Measurements from ENCODE around the gene THTPA.

THTPA gene

DNA sequence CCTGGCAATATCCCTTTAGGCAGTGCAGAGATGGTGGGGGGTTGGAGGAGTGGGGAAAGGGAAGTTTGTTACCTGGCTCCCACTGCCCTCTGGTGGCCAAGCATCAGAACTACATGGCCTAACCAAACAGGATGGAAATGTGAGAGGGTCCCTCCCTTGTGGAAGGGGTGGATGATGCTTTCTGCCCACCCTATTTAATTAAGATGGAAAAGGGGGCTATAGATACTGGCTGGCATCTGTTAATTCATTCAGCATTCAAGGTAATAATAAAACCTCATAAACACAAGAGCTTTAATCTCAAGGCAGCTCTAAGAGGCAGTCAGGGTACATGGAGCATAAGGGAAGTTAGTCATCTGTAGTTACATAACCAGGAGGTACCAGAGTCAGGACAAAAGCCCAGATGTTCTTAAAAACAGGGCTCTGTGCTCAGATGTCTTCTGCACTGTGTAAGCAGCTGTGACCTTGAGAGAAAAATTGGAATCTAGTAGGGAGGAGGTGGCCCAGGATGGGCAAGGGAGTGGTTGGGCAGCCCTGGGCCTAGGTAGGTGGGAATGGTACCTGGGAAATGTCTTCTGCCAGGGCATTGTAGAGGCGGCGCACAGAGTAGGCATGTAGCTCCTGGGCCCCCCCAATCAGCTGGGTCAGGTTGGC is 6.9 kb downstream of the THTPA start:
- H3K4me3 ChIP-seq (ENCODE audit: low read length), result no peak overlapping the region
- peaks cover 4% of the 10 kb centered on the region for H3K36me3 ChIP-seq (ENCODE audit: insufficient read depth, low read length)

GRCh38 chr14:23563473-23564180 is 7.6 kb downstream of the THTPA start:
- Histone ChIP-seq H3K27me3 (ENCODE audit: insufficient read depth, low read length) (peaks cover 26% of the 10 kb centered on the region), H2AFZ (ENCODE audit: low read depth, low read length) (no peak overlapping the region), H3K4me1 (ENCODE audit: insufficient read depth, low read length) (no peaks in the 10 kb centered on the region), H3K36me3 (ENCODE audit: insufficient read depth, low read length) (peaks cover 2% of the 10 kb centered on the region), H3K9me3 (ENCODE audit: low read length) (no peaks in the 10 kb centered on the region), H3K4me3 (ENCODE audit: low read length) (no peak overlapping the region)

More for the DNA sequence above, 6.9 kb downstream of the THTPA start:
- Histone ChIP-seq H2AFZ (ENCODE audit: low read depth, low read length) (no peak overlapping the region), H3K9me3 (ENCODE audit: low read length) (no peaks in the 10 kb centered on the region), H3K27me3 (ENCODE audit: insufficient read depth, low read length) (peaks cover 20% of the 10 kb centered on the region), H3K4me1 (ENCODE audit: insufficient read depth, low read length) (no peaks in the 10 kb centered on the region)

DNA sequence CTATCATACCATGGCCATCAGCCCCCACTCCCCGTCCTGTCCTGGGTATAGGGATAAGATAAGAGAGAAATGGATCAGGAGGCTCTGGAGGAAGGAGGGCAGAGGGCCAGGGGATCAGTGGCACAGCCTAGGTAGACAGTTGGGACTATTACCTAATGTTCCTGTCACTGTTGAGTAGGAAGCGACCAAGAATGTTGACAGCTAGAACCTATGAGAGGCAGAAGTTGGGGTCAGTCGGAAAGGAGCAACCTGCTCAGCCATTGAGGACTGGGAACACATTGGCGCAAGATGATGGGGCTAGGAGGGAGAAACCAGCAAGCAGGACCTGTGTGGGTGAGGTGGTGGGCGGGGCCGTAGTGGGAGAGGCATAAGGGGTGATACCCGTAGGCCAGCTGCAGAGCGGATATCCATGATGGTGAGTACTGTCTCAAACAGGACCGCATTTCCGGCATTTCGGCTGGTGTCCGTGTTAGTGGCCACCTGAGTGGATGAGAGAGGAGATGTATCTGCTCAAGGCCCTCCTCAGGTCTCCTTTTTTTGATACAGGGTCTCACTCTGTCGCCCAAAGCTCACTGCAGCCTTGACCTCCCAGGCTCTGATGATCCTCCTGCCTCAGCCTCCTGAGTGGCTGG is 8.2 kb downstream of the THTPA start:
- Histone ChIP-seq H2AFZ (ENCODE audit: low read depth, low read length) (no peak overlapping the region), H3K4me3 (ENCODE audit: low read length) (no peak overlapping the region), H3K9me3 (ENCODE audit: low read length) (no peaks in the 10 kb centered on the region), H3K36me3 (ENCODE audit: insufficient read depth, low read length) (no peaks in the 10 kb centered on the region), H3K27me3 (ENCODE audit: insufficient read depth, low read length) (peaks cover 31% of the 10 kb centered on the region), H3K4me1 (ENCODE audit: insufficient read depth, low read length) (no peaks in the 10 kb centered on the region)

GRCh38 chr14:23564876-23565275 is 8.8 kb downstream of the THTPA start:
- Histone ChIP-seq H2AFZ (ENCODE audit: low read depth, low read length) (no peak overlapping the region), H3K4me3 (ENCODE audit: low read length) (no peak overlapping the region), H3K27me3 (ENCODE audit: insufficient read depth, low read length) (peaks cover 36% of the 10 kb centered on the region), H3K36me3 (ENCODE audit: insufficient read depth, low read length) (no peaks in the 10 kb centered on the region), H3K4me1 (ENCODE audit: insufficient read depth, low read length) (no peaks in the 10 kb centered on the region), H3K9me3 (ENCODE audit: low read length) (no peaks in the 10 kb centered on the region)

GRCh38 chr14:23565626-23566025 is 9.6 kb downstream of the THTPA start:
- no peak overlapping the region for H2AFZ ChIP-seq (ENCODE audit: low read depth, low read length)
- peaks cover 37% of the 10 kb centered on the region for H3K27me3 ChIP-seq (ENCODE audit: insufficient read depth, low read length)
- no peaks in the 10 kb centered on the region for H3K9me3 ChIP-seq (ENCODE audit: low read length)
- H3K4me1 ChIP-seq (ENCODE audit: insufficient read depth, low read length), result no peaks in the 10 kb centered on the region
- no peaks in the 10 kb centered on the region for H3K36me3 ChIP-seq (ENCODE audit: insufficient read depth, low read length)
- H3K4me3 ChIP-seq (ENCODE audit: low read length), result no peak overlapping the region

DNA sequence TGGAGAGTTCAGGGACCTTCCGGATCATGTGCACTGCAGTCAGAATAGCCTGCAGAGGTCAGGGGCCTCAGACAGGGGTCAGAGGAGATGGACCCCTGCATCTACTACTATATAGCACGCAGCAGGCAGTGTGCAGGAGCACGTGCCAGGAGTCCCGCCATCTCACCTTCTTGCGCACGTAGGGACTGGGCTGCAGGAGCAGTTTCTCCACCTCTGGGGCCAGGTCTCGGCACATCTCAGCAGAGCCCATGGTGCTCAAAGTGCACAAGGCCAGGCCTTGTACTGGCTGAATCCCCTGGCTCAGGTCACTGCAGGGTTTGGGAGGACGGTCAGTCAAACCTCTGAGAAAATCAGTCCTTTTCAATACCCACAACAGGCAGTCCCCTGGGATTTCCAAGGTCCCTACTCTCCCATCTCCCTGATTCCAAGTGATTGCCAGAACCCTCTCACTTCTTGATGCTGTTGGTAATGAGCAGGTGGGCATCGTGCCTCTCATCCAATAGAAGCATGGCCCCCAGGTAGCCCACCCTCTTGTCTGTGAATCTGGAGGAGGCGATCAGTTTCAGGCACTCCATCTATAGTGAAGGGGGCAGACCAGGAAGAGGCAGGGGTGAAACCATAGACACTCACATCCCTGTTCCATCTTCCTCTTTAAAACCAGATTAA is 10.2 kb downstream of the THTPA start:
- no peaks in the 10 kb centered on the region for H3K4me1 ChIP-seq (ENCODE audit: insufficient read depth, low read length)
- H2AFZ ChIP-seq (ENCODE audit: low read depth, low read length), result no peak overlapping the region
- no peaks in the 10 kb centered on the region for H3K36me3 ChIP-seq (ENCODE audit: insufficient read depth, low read length)
- H3K4me3 ChIP-seq (ENCODE audit: low read length), result no peak overlapping the region
- H3K27me3 ChIP-seq (ENCODE audit: insufficient read depth, low read length), result peaks cover 37% of the 10 kb centered on the region
- no peaks in the 10 kb centered on the region for H3K9me3 ChIP-seq (ENCODE audit: low read length)

GRCh38 chr14:23566778-23567185 is 10.7 kb downstream of the THTPA start:
- no peak overlapping the region for H2AFZ ChIP-seq (ENCODE audit: low read depth, low read length)
- H3K4me1 ChIP-seq (ENCODE audit: insufficient read depth, low read length), result no peaks in the 10 kb centered on the region
- H3K36me3 ChIP-seq (ENCODE audit: insufficient read depth, low read length), result no peaks in the 10 kb centered on the region
- H3K9me3 ChIP-seq (ENCODE audit: low read length), result no peaks in the 10 kb centered on the region
- peak overlapping the region; percentile 40 for H3K4me3 ChIP-seq (ENCODE audit: low read length)
- peaks cover 42% of the 10 kb centered on the region for H3K27me3 ChIP-seq (ENCODE audit: insufficient read depth, low read length)

DNA sequence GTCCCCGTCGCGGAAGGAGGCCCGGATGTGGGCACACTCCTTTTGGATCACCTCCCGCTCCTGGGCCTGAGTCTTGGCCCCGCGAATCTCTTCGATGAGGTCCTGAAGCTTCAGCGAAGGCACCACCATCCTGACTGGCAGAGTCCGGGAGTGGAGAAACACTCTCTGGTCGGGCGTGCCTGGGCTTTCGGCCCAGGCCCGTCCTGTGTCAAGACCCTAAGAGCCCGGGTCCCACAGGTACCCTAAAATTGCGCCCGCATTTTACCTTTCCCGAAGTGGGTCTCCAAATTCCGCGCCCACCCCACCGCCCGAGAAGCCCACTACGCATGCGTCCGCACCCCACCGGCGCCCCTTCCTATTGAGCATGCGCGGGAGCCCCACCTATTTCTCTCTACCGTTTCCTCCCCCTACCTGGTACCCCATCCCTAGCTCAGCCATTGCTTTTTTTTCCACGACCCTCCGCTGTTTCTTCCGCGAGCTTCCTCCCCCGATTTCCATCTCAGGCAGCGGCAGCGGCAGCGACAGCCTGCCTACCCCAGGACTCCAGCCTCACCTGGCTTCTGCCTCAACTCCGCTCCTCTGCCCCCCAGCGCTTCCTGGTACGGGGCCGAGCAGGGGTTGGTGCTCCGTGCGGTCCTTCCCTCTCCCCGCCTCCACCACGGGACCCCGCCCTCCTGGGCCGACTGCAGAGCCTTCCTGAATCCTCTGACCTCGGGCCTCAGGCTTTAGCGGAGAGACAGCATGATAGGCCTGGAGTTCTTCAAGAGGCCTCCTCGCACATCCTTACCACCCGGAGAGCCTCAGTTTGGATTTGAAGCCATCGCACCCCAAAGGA is 11.3 kb downstream of the THTPA start, which contains the start of gene AP1G2:
TSS of gene AP1G2 (minus strand) at position 606 of the 835 bp plus-strand sequence. CDS start at position 129, 477 bp downstream.
- H2AFZ ChIP-seq (ENCODE audit: low read depth, low read length), result no peak within 1 kb of the TSS
- peak within 1 kb of the TSS; percentile 40 for H3K4me3 ChIP-seq (ENCODE audit: low read length)
- no peaks in the 10 kb centered on the region for H3K36me3 ChIP-seq (ENCODE audit: insufficient read depth, low read length)
- no peaks in the 10 kb centered on the region for H3K9me3 ChIP-seq (ENCODE audit: low read length)
- H3K27me3 ChIP-seq (ENCODE audit: insufficient read depth, low read length), result peaks cover 47% of the 10 kb centered on the region
- H3K4me1 ChIP-seq (ENCODE audit: insufficient read depth, low read length), result no peaks in the 10 kb centered on the region

- Histone ChIP-seq H3K36me3 (ENCODE audit: insufficient read depth, low read length) (no peaks in the 10 kb centered on the region), H3K4me3 (ENCODE audit: low read length) (no peak overlapping the region), H2AFZ (ENCODE audit: low read depth, low read length) (no peak overlapping the region), H3K27me3 (ENCODE audit: insufficient read depth, low read length) (peaks cover 55% of the 10 kb centered on the region), H3K4me1 (ENCODE audit: insufficient read depth, low read length) (no peaks in the 10 kb centered on the region), H3K9me3 (ENCODE audit: low read length) (no peaks in the 10 kb centered on the region)
Measured at GRCh38 chr14:23568021-23568599, 12.0 kb downstream of the THTPA start.

GRCh38 chr14:23568600-23569331 is 12.7 kb downstream of the THTPA start:
- Histone ChIP-seq H3K27me3 (ENCODE audit: insufficient read depth, low read length) (peaks cover 61% of the 10 kb centered on the region), H2AFZ (ENCODE audit: low read depth, low read length) (no peak overlapping the region), H3K36me3 (ENCODE audit: insufficient read depth, low read length) (no peaks in the 10 kb centered on the region), H3K9me3 (ENCODE audit: low read length) (no peaks in the 10 kb centered on the region), H3K4me3 (ENCODE audit: low read length) (no peak overlapping the region), H3K4me1 (ENCODE audit: insufficient read depth, low read length) (peaks cover 3% of the 10 kb centered on the region)

DNA sequence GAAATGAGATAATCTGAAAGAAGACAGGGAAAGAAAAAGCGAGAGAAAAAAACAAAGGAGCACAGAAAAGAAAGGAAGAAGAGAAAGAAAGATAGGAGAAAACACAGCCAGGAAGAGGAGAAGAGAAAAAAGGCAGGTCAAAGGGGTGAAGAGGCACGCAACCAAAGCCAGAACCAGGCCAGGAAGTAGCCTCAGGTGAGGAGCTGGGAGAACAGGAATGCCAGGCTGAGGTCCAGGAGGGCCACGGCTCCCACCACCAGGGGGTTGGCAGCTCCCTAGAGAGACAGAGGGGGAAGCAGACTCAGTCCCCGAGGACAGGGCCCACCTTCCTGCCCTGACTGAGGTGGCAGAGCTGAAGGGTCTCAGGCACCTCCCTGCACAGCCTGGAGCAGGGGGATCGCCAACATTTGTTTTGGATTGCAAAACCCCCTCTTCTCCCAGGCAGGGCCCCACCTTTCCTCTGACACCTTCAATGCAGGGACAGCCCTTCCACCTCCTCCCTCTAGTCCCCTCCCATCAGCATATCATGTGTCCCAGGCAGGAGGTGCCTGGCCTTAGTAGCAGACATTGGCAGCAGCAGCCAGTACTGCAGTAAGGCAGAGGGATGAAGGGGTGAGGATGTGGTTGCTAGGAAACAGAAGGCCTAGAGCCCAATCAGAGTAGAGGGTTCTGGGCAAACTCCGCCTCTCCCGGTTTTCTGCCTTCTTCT is 13.5 kb downstream of the THTPA start:
- H3K9me3 ChIP-seq (ENCODE audit: low read length), result no peaks in the 10 kb centered on the region

More for the DNA sequence above, 13.5 kb downstream of the THTPA start:
- Histone ChIP-seq H3K36me3 (ENCODE audit: insufficient read depth, low read length) (no peaks in the 10 kb centered on the region), H2AFZ (ENCODE audit: low read depth, low read length) (no peak overlapping the region), H3K4me1 (ENCODE audit: insufficient read depth, low read length) (peaks cover 4% of the 10 kb centered on the region), H3K27me3 (ENCODE audit: insufficient read depth, low read length) (peaks cover 61% of the 10 kb centered on the region), H3K4me3 (ENCODE audit: low read length) (no peak overlapping the region)
